GM18502 (cell line): Measurements from ENCODE around the gene TMEM63A.
A peak's percentile ranks its signal among the peaks of the same experiment; 100 is the strongest.
"Not testable (repeated sequence)": the region's sequence is repeated elsewhere in the genome, so short reads cannot be mapped to it uniquely, and the experiment has no call there.

Experiments
- ATAC-seq: cut with Tn5 transposase; IDR thresholded peaks from one replicate; pipeline ENCODE4 v1.9.1; 2021; ENCODE audit warnings: mild to moderate bottlenecking; ENCODE audit not compliant: unreplicated experiment, poor library complexity

TMEM63A gene

GRCh38 chr1:225809842-225810578, 72.2 kb downstream of the TMEM63A start, which contains the start of gene EPHX1:
TSS of gene EPHX1 (plus strand) at chr1:225810124. CDS start at chr1:225828730, 18,606 bp downstream.
- ATAC-seq, result peak; percentile 98

GRCh38 chr1:225808136-225808535, 74.0 kb downstream of the TMEM63A start:
- ATAC-seq, result no peak

GRCh38 chr1:225806736-225807135, 75.4 kb downstream of the TMEM63A start:
- ATAC-seq, result not testable (repeated sequence)

GRCh38 chr1:225806249-225806648, 75.9 kb downstream of the TMEM63A start:
- no peak for ATAC-seq

- not testable (repeated sequence) for ATAC-seq
Observed at GRCh38 chr1:225801146-225801545, 81.0 kb downstream of the TMEM63A start.

GRCh38 chr1:225796097-225796496, 86.1 kb downstream of the TMEM63A start:
- ATAC-seq, result not testable (repeated sequence)
